ENCODE results near the gene RHBDL1. TPM values are rescaled to one million over a fixed set of nuclear protein-coding genes. Genes with fewer than 3 reads are reported as not detected.

RHBDL1 gene
- total RNA-seq, 1 donor from 2014 or later: 2.3 TPM

GRCh38 chr16:636206-637080 lies 39.0 kb upstream of the RHBDL1 start, which contains the start of gene METTL26:
TSS of gene METTL26 (minus strand) at chr16:636305. CDS start at chr16:636290, 15 bp downstream.
- peak; percentile 94 for DNase-seq (ENCODE audit: low spot score)

- peak; percentile 94 for DNase-seq (ENCODE audit: low spot score)
Observed at GRCh38 chr16:637081-638018, 38.1 kb upstream of the RHBDL1 start.

GRCh38 chr16:638034-638543 lies 37.4 kb upstream of the RHBDL1 start:
- no peak for DNase-seq (ENCODE audit: low spot score)

GRCh38 chr16:638836-639235 lies 36.6 kb upstream of the RHBDL1 start:
- DNase-seq (ENCODE audit: low spot score): no peak

- no peak for DNase-seq (ENCODE audit: low spot score)
Observed at GRCh38 chr16:640614-641013, 34.9 kb upstream of the RHBDL1 start.

GRCh38 chr16:641326-642188 lies 33.9 kb upstream of the RHBDL1 start, which contains the start of gene MCRIP2:
TSS of gene MCRIP2 (plus strand) at chr16:641828. CDS start at chr16:641992, 164 bp downstream.
- peak; percentile 84 for DNase-seq (ENCODE audit: low spot score)

- no peak for DNase-seq (ENCODE audit: low spot score)
Observed at GRCh38 chr16:642189-643049, 33.1 kb upstream of the RHBDL1 start.

- DNase-seq (ENCODE audit: low spot score): no peak
Observed at GRCh38 chr16:643050-643368, 32.5 kb upstream of the RHBDL1 start.

- DNase-seq (ENCODE audit: low spot score): no peak
Observed at GRCh38 chr16:644556-644955, 30.9 kb upstream of the RHBDL1 start.

- DNase-seq (ENCODE audit: low spot score): no peak
Observed at GRCh38 chr16:645852-646678, 29.4 kb upstream of the RHBDL1 start.

GRCh38 chr16:646679-647172 lies 28.7 kb upstream of the RHBDL1 start:
- DNase-seq (ENCODE audit: low spot score): no peak

- DNase-seq (ENCODE audit: low spot score): no peak
Observed at GRCh38 chr16:647173-647902, 28.1 kb upstream of the RHBDL1 start.

- DNase-seq (ENCODE audit: low spot score): no peak
Observed at GRCh38 chr16:648071-648780, 27.2 kb upstream of the RHBDL1 start.

GRCh38 chr16:648781-649589 lies 26.5 kb upstream of the RHBDL1 start, which contains the start of gene WDR90:
TSS of gene WDR90 (plus strand) at chr16:649365. CDS start at chr16:649417, 52 bp downstream.
- peak; percentile 95 for DNase-seq (ENCODE audit: low spot score)

GRCh38 chr16:649631-650030 lies 25.8 kb upstream of the RHBDL1 start:
- DNase-seq (ENCODE audit: low spot score): no peak

GRCh38 chr16:651844-652243 lies 23.6 kb upstream of the RHBDL1 start:
- DNase-seq (ENCODE audit: low spot score): no peak
